Aorta (tissue), 5 donors: ENCODE measurements around the gene NLGN4Y. TPM values are rescaled to one million over a fixed set of nuclear protein-coding genes. Genes with fewer than 3 reads are reported as not detected.
"Not testable (repeated sequence)": the region's sequence is repeated elsewhere in the genome, so short reads cannot be mapped to it uniquely, and the experiment has no call there.

ENCODE experiments used
- ATAC-seq: fragments of 200-7000 bp; cut with Tn5 transposase; one replicate; pipeline ENCODE4 v1.9.1; 2022; ENCODE audit warnings: moderate library complexity; ENCODE audit not compliant: low FRiP score
- DNase-seq, 2 donors: peaks; one replicate each; pipeline ENCODE4 v3.0.0-alpha.2; 2020
- H3K27ac ChIP-seq, 2 donors: one replicate each; pipeline ENCODE4 v1.5.1; 2013; ENCODE audit warnings: low read length in 2 of 2, mild to moderate bottlenecking in 2 of 2, moderate library complexity in 2 of 2, control low read depth in 1 of 2, inconsistent platforms in 1 of 2, low read depth in 1 of 2
- H3K27me3 ChIP-seq, 2 donors: one replicate each; pipeline ENCODE4 v1.6.1; 2013; ENCODE audit warnings: control low read depth in 1 of 2, low read length in 1 of 2, mild to moderate bottlenecking in 1 of 2, moderate library complexity in 1 of 2; ENCODE audit not compliant: insufficient read depth in 2 of 2, control insufficient read depth in 1 of 2
- H3K36me3 ChIP-seq, 2 donors: one replicate each; pipeline ENCODE4 v1.6.1; 2013; ENCODE audit warnings: control low read depth in 1 of 2, low read length in 1 of 2, mild to moderate bottlenecking in 1 of 2; ENCODE audit not compliant: insufficient read depth in 2 of 2, control insufficient read depth in 1 of 2
- H3K4me1 ChIP-seq, 2 donors: one replicate each; pipeline ENCODE4 v1.6.1; 2013; ENCODE audit warnings: low read length in 2 of 2, control low read depth in 1 of 2, mild to moderate bottlenecking in 1 of 2, moderate library complexity in 1 of 2; ENCODE audit not compliant: insufficient read depth in 2 of 2, control insufficient read depth in 1 of 2
- H3K4me3 ChIP-seq, 2 donors: one replicate each; pipeline ENCODE4 v1.5.1; 2013; ENCODE audit warnings: low read length in 2 of 2, control low read depth in 1 of 2, mild to moderate bottlenecking in 1 of 2
- H3K9me3 ChIP-seq: one replicate; pipeline ENCODE4 v1.6.1; 2013; ENCODE audit warnings: mild to moderate bottlenecking, low read length; ENCODE audit not compliant: control insufficient read depth
- WGBS, 2 donors: extraction: QIAGEN DNeasy Blood & Tissue Kit; methylation state at CpG; one replicate each; pipeline ENCODE4 v1.1.7; 2013; 5-methylcytosine and 5-hydroxymethylcytosine counted together
- intact Hi-C, 2 donors: fragments of 100-400 bp; cut with DNase I; formaldehyde crosslinking; loops; one replicate each; pipeline versions ENCODE4 v1.14.2 to v1.15.0; 2022
- polyA plus RNA-seq, 2 donors: library from polyadenylated mRNA; stranded (reverse); fragments of 200-250 nt; gene quantifications; one replicate each; pipeline ENCODE4 v1.2.3, GENCODE V29; 2013
- total RNA-seq, 2 donors: library from RNA; stranded (reverse); fragmentation: NEBNext Ultra II Directional; extraction: Animal tissue kit (Norgen Biotek cat#: 25700); gene quantifications; one replicate each; pipeline ENCODE4 v1.2.1, GENCODE V29; 2021
- donor health status: healthy with polysubstance abuse.
- donor health status: Bipolar disorder and iron deficiency.
- donor health status: DM: no; HTN: no; CAD: no.
- donor health status: DM: no; HTN: no; CAD: no.
- donor health status: DM: yes; HTN: yes; CAD: no.

The NLGN4Y gene
- total and polyA plus RNA-seq, 4 donors, result 1.8 TPM; not detected in 3

- ATAC-seq (no peak), DNase-seq (no peak)
- intact Hi-C loops, result no loop called here
- Histone ChIP-seq H3K4me1 (no peaks in the 10 kb centered on the region), H3K36me3 (no peaks in the 10 kb centered on the region), H3K27me3 (no peaks in the 10 kb centered on the region), H3K4me3 (no peak overlapping the region), H3K9me3 (no peaks in the 10 kb centered on the region), H3K27ac (no peak overlapping the region)
- 84% methylated on average over 9 of the region's 9 CpGs; no CpG with 5 or more reads in 1 of the 2 donors for WGBS, 2 donors
Measured at GRCh38 chrY:14829366-14829885, 305.1 kb downstream of the NLGN4Y start.

GRCh38 chrY:14834103-14835060 lies 310.1 kb downstream of the NLGN4Y start:
- no peaks in the 10 kb centered on the region for H3K36me3 ChIP-seq
- no peaks in the 10 kb centered on the region for H3K27me3 ChIP-seq
- no peaks in the 10 kb centered on the region for H3K9me3 ChIP-seq
- 66% methylated on average over 4 of the region's 4 CpGs; no CpG with 5 or more reads in 1 of the 2 donors for WGBS, 2 donors
- ATAC-seq (no peak), DNase-seq (no peak)
- no peak overlapping the region for H3K4me3 ChIP-seq
- no peak overlapping the region for H3K27ac ChIP-seq
- no peaks in the 10 kb centered on the region for H3K4me1 ChIP-seq
- intact Hi-C loops, result no loop called here

GRCh38 chrY:14837466-14837865 lies 313.1 kb downstream of the NLGN4Y start:
- H3K9me3 ChIP-seq, result no peaks in the 10 kb centered on the region
- intact Hi-C loops, result no loop called here
- WGBS, 2 donors, result 52% methylated on average over 3 of the region's 3 CpGs; no CpG with 5 or more reads in 1 of the 2 donors

GRCh38 chrY:14850734-14851133 lies 326.4 kb downstream of the NLGN4Y start:
- 77% methylated on average over 1 of the region's 1 CpG; no CpG with 5 or more reads in 1 of the 2 donors for WGBS, 2 donors
- Histone ChIP-seq H3K36me3 (no peaks in the 10 kb centered on the region), H3K4me3 (no peak overlapping the region), H3K27me3 (no peaks in the 10 kb centered on the region), H3K27ac (no peak overlapping the region), H3K4me1 (no peaks in the 10 kb centered on the region), H3K9me3 (no peaks in the 10 kb centered on the region)
- intact Hi-C loops, result no loop called here
- no peak for DNase-seq
- ATAC-seq, result no peak

More at GRCh38 chrY:14837466-14837865, 313.1 kb downstream of the NLGN4Y start:
- Histone ChIP-seq H3K27me3 (no peaks in the 10 kb centered on the region), H3K4me1 (no peaks in the 10 kb centered on the region), H3K4me3 (no peak overlapping the region), H3K36me3 (peaks cover 0 to 2% of the 10 kb centered on the region in 2 donors), H3K27ac (no peak overlapping the region)
- ATAC-seq (no peak), DNase-seq (no peak)

- H3K36me3 ChIP-seq, result no peaks in the 10 kb centered on the region
- H3K9me3 ChIP-seq, result no peaks in the 10 kb centered on the region
- H3K27me3 ChIP-seq, result peaks cover 0 to 2% of the 10 kb centered on the region in 2 donors
- ATAC-seq, result no peak
- no peak for DNase-seq
- no peaks in the 10 kb centered on the region for H3K4me1 ChIP-seq
- intact Hi-C loops, result no loop called here
- no peak overlapping the region for H3K27ac ChIP-seq
- H3K4me3 ChIP-seq, result no peak overlapping the region
Measured at GRCh38 chrY:14860448-14860847, 336.1 kb downstream of the NLGN4Y start.

- H3K9me3 ChIP-seq, H3K36me3 ChIP-seq, H3K27ac ChIP-seq, DNase-seq, H3K4me1 ChIP-seq, ATAC-seq, H3K27me3 ChIP-seq, H3K4me3 ChIP-seq, intact Hi-C loops: not testable (repeated sequence)
- WGBS, 2 donors, result 67% methylated on average over 8 of the region's 8 CpGs; no CpG with 5 or more reads in 1 of the 2 donors
Measured at GRCh38 chrY:14861033-14861432, 336.7 kb downstream of the NLGN4Y start.

- WGBS, 2 donors, result 20% methylated on average over 2 of the region's 2 CpGs; no CpG with 5 or more reads in 1 of the 2 donors
- H3K9me3 ChIP-seq, result peaks cover 2% of the 10 kb centered on the region
- intact Hi-C loops, result no loop called here
- H3K27ac ChIP-seq, result no peak overlapping the region
- H3K4me3 ChIP-seq, result no peak overlapping the region
- no peak for DNase-seq
- no peaks in the 10 kb centered on the region for H3K27me3 ChIP-seq
- ATAC-seq, result no peak
- H3K36me3 ChIP-seq, result no peaks in the 10 kb centered on the region
- no peaks in the 10 kb centered on the region for H3K4me1 ChIP-seq
Measured at GRCh38 chrY:14871971-14872370, 347.6 kb downstream of the NLGN4Y start.
